ENCODE results near the gene RLN3.
"Not testable (repeated sequence)": the region's sequence is repeated elsewhere in the genome, so short reads cannot be mapped to it uniquely, and the experiment has no call there.

Gene RLN3

DNA sequence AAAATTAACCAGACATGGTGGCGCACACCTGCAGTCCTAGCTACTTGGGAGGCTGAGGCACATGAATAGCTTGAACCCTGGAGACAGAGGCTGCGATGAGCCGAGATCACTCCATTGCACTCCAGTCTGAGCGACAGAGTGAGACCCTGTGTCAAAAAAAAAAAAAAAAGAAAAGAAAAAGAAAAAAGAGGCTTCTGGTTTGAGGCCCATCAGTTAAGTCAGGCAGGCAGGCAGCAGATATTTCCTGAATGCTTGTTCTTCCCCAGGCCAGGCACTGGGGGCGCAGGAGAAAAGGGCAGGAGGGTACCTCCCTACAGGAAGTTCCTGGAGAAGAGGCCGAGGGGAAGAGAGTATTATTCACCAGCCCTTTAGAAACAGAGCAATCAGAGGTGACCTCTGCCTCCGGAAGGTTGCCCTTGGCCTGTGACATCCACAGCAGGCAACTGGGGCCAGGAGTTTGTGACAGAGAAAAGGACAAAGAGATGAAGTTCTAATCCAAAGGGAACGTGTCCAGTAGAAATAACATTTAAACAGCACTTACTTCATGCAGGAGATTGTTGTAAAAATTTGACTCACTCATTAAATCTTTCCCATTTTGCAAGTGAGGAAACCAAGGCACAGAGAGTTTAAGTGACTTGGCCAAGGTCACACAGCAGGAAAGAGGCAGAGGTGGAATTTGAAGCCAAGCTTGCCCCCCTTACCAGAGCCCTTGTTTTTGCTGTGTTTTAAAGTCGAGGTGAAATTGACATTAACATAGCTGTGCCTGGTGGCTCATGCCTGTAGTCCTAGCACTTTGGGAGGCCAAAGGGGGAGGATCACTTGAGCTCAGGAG, 4.3 kb upstream of the RLN3 start:
- DNase-seq: peak; percentile 53

- not testable (repeated sequence) for DNase-seq
Measured at GRCh38 chr19:14026652-14027192, 1.2 kb upstream of the RLN3 start.

DNA sequence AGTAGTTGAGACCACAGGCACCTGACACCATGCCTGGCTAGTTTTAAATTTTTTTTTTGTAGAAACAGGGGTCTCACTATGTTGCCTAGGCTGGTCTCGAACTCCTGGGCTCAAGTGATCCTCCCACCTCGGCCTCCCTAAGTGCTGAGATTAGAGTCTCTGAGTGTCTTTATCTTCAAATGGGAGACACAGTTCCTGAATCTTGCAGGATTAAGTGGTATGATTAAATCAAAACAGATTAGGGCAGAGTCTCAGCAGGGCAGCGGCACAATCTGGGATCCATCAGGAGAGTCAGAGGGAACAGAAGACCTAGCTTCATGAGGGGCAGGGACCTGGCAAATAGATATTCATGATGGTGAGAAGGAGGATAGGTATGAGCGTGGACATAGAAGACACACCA, 953 bp downstream of the RLN3 start:
- no peak for DNase-seq

DNA sequence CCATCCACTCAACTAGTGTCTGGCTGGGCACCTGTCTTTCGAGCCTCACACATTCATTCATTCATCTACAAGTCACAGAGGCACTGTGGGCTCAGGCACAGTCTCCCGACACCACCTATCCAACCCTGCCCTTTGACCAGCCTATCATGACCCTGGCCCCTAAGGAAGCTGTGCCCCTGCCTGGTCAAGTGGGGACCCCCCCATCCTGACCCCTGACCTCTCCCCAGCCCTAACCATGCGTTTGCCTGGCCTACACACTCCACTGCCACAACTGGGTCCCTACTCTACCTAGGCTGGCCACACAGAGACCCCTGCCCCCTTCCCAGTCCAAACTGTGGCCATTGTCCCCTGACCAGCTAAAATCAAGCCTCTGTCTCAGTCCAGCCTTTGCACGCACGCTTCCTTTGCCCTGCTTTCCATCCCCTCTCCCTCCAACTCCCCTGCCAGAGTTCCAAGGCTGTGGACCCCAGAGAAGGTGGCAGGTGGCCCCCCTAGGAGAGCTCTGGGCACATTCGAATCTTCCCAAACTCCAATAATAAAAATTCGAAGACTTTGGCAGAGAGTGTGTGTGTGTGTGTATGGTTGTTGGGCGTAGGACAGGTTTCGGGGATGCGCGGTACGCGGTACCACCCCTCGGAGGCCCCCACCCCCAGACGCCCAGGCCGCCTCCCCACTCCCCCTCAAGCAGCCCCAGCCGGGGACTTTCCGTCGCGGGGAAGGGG, 3.2 kb downstream of the RLN3 start:
- DNase-seq: no peak

DNA sequence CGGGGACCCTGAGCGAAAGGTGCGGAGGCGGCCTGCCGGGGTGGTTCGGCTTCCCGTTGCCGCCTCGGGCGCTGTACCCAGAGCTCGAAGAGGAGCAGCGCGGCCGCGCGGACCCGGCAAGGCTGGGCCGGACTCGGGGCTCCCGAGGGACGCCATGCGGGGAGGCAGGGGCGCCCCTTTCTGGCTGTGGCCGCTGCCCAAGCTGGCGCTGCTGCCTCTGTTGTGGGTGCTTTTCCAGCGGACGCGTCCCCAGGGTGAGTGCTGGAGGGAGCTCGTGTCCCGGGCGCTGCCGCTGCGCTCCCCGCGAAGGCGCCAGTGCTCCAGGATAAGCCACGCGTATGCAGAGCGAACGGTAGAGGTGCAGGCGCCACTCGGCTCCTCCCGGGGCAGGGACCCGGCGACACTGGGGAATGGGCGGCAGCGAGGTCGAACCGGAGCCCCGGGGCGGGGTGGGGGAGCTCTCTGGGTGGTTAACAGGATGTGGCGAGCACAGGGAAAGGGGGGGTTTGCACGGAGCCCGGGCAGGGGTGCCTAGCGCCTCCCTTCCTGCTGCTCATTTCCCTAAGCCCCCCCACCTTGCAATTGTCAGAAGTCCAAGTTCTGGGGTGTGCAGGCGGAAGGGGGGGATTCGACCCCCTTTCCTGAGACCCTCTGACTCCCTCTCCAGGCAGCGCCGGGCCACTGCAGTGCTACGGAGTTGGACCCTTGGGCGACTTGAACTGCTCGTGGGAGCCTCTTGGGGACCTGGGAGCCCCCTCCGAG, 4.0 kb downstream of the RLN3 start, which contains the start of gene IL27RA:
IL27RA (plus strand) TSS at position 44 of the 762 bp plus-strand sequence; CDS start at position 155, 111 bp downstream.
- DNase-seq: peak; percentile 61

DNA sequence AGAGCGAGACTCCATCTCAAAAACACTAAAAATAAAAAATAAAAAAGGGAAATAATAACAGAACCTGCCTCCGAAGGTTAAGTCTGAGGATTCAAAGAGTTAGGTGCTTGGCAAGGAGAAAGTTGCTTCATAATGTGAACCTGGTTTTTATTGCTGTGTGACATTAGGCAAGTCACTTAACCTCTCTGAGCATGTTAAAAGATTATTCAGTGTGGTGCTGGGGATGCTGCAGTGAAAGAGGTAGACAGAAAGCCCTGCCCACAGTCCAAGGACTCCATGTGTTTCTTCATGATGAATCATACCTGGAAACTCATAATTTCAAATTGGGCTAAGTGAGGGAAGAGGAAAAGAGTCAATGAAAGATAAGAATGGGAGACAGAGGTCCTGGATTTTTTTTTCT, 6.0 kb downstream of the RLN3 start:
- DNase-seq: no peak

GRCh38 chr19:14035159-14035558, 7.2 kb downstream of the RLN3 start:
- not testable (repeated sequence) for DNase-seq

DNA sequence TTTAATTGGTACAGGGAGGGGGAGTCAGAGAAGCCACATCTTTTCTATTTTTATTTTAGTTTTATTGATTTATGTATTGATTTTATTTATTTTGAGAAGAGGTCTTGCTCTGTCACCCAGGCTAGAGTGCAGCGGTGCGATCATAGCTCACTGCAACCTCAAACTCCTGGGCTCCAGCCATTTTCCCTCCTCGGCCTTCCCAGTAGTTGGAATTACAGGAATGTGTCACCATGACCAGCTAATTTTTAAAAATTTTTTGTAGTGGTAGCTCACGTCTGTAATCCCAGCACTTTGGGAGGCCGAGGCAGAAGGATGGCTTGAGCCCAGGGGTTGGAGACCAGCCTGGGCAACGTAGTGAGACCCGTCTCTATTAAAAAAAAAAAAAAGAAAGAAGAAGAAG, 7.8 kb downstream of the RLN3 start:
- DNase-seq: peak; percentile 26

GRCh38 chr19:14039181-14039580, 11.2 kb downstream of the RLN3 start:
- no peak for DNase-seq

- DNase-seq: peak; percentile 51
Measured at GRCh38 chr19:14042659-14043608, 15.0 kb downstream of the RLN3 start.

DNA sequence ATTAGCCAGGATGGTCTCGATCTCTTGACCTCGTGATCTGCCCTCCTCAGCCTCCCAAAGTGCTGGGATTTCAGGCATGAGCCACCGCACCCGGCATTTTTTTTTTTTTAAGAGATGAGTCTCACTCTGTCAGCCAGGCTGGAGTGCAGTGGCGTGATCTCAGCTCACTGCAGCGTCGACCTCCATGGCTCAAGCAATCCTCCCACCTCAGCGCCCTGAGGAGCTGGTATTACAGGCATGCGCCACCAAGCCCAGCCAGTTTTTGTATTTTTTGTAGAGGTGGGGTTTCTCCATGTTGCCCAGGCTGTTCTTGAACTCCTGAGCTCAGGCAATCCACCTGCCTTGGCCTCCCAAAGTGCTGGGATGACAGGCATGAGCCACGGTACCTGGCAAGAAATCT, 19.9 kb downstream of the RLN3 start:
- DNase-seq: not testable (repeated sequence)

DNA sequence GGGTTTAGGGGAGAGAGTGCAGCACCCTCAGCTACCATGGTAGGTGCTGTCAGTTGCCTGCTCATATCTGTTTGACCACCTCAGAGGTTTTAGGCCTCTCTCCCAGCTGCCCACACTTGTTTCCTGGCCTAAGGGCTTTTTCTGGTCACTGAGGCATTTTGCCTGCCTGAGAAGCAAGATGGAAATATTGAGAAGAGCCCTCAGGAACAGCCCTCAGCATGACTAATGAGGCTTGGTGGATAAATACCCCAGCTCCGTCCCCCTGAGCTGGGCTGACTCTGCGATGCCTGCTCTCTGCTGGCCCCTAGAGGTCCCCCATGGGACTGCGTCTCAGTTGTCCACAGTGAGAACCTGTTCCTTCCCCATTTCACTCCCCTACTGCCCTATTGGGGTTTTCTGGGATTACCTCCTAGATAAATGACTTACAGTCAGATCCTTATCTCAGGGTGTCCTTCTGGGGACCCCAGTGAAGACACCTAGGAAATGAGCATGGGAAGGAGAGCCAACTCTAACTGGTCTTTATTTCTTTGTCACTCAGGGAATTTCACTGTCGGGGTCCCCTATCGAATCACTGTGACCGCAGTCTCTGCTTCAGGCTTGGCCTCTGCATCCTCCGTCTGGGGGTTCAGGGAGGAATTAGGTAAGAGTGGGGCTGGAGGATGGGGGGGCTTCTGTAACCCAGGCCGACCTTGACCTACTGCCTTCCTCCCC, 20.6 kb downstream of the RLN3 start:
- DNase-seq: no peak

- no peak for DNase-seq
Measured at GRCh38 chr19:14050512-14050911, 22.6 kb downstream of the RLN3 start.

GRCh38 chr19:14050961-14051360, 23.0 kb downstream of the RLN3 start:
- DNase-seq: not testable (repeated sequence)

DNA sequence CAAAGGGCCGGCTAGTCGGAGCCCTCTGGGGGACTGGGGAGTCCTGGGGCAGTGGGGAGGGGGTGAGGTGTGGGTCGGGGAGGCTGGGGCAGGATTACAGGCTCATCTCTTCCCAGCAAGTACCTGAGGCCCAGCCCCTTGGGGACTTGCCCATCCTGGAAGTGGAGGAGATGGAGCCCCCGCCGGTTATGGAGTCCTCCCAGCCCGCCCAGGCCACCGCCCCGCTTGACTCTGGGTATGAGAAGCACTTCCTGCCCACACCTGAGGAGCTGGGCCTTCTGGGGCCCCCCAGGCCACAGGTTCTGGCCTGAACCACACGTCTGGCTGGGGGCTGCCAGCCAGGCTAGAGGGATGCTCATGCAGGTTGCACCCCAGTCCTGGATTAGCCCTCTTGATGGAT, 24.0 kb downstream of the RLN3 start:
- no peak for DNase-seq

DNA sequence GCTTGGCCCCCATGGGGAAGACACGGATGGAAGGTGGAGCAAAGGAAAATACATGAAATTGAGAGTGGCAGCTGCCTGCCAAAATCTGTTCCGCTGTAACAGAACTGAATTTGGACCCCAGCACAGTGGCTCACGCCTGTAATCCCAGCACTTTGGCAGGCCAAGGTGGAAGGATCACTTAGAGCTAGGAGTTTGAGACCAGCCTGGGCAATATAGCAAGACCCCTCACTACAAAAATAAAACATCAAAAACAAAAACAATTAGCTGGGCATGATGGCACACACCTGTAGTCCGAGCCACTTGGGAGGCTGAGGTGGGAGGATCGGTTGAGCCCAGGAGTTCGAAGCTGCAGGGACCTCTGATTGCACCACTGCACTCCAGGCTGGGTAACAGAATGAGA, 24.5 kb downstream of the RLN3 start:
- DNase-seq: no peak

DNA sequence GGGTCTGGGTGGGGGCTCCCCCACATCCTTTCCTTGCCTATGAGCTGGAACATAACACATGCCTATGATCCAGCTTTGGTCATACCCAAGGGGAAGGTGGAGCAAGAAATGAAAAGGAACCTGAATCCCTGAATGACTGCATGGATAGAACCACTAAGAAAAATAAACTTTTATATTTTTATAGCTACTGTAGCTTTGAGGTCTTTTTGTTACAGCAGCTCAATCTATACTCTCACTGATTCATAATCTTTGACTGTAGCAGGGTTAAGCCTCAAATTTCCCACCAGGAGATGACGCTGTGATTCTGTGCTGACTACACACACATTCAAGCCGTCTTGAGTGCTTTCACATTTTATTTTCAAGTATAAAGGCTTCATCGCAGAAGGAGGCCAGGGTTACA, 25.1 kb downstream of the RLN3 start:
- DNase-seq: no peak

DNA sequence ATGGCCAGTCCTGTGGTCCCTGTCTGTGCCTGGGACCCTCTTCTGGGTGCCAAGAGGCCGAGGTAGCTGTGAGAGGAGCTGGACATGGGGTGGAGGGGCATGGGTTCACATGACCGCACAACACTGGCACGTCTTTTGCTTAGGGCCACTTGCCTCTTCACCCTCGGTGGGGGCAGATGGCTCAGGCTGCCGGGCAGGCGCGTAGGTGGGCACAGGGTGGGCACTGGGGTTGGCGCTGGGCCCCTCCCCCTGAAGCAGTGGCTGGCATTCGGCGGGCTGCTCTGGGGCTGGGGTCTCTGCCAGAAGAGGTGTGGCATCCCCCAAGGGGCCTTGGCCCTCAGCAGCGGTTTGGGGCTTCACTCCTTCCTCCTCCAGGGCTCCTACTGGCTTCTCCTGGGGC, 25.6 kb downstream of the RLN3 start:
- no peak for DNase-seq

DNA sequence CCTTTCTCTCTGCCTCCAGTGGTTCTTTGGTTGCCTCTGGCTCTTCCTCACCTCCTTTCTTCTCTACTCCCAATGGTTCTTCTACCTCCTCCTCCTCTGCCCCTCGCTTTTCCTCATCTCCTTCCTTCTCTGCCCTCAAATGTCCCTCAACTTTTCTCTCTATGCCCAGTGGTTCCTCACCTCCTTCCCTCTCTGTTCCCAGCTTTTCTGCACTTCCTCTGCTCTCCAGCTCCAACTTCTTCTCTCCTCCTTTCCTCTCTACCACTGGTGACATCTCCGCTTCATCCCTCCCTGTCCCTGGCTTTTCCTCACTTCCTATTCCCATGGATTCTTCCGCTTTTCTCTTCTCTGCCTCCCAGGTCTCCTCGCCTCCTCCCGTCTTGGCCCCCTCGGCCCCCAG, 26.2 kb downstream of the RLN3 start:
- DNase-seq: no peak

DNA sequence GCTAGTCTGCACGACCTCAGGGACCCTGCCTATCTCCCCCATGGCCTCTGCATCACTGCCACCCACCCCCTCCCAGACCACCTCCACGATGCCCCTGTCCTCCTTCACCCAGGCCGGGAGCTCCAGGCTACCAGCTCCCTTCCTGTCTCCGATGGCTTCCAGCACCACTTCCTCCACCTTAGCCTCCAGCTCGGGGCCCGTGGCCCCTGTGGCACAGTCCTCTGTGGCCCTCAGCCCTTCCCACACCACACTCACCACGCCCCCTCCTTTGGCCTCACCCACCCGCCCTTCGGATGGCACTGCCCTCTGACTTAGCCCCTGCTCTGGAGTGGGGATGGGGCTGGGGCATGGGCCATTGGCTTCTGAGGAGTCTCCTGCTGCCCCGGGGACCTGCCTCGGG, 26.8 kb downstream of the RLN3 start:
- no peak for DNase-seq

DNA sequence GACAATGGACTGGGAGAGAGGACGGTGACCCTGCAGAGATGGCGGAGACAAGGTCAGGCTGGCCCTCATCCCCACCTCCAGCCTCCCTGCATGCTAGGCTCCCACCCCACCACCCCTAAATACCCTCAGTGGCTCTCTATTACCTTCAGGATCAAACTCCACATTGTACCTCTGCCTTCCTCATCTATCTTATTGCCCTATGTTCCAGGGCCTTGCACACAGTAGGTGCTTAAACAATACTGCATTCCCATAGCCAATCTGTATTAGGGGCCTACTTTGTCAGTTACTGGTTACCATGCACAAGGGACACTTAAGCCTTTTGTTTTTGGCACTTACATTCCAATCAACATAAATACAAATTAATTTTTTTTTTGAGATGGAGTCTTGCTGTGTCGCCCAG, 27.4 kb downstream of the RLN3 start:
- no peak for DNase-seq
